ENCODE measurements around the gene FAM177A1. TPM values are rescaled to one million over a fixed set of nuclear protein-coding genes. Genes with fewer than 3 reads are reported as not detected.
"Not testable (repeated sequence)": the region's sequence is repeated elsewhere in the genome, so short reads cannot be mapped to it uniquely, and the experiment has no call there.

Gene FAM177A1
- total and polyA plus RNA-seq, 4 donors, result 12.8 to 69.5 (median 39.4) TPM

- no peak overlapping the region for H3K4me3 ChIP-seq (ENCODE audit: low read depth in 1 of 3, low read length in 3 of 3)
- H3K27me3 ChIP-seq (ENCODE audit: control insufficient read depth in 4 of 4, insufficient read depth in 4 of 4, low read length in 3 of 4), result no peaks in the 10 kb centered on the region
- H3K4me1 ChIP-seq (ENCODE audit: control insufficient read depth in 4 of 4, insufficient read depth in 4 of 4, low read length in 3 of 4), result no peaks in the 10 kb centered on the region
- TF ChIP-seq RAD21 (IDR thresholded peaks at IDR 0.05) (no peak), ATF3 (IDR thresholded peaks at IDR 0.05) (no peak), FOXA2 (IDR thresholded peaks at IDR 0.05) (no peak), FOXA1 (IDR thresholded peaks at IDR 0.05) (no peak), RXRA (IDR thresholded peaks at IDR 0.05) (no peak), HNF4A (conservative IDR thresholded peaks at IDR 0.05) (no peak), TAF1 (conservative IDR thresholded peaks at IDR 0.05) (no peak)
- 96% methylated on average over 2 of the region's 2 CpGs for whole genome bisulfite sequencing
- no peak overlapping the region for H3K27ac ChIP-seq (ENCODE audit: low read depth in 1 of 2, low read length in 2 of 2)
- no peak for DNase-seq (ENCODE audit: low spot score)
- H3K9me3 ChIP-seq (ENCODE audit: control insufficient read depth in 4 of 4, low read length in 3 of 4), result no peaks in the 10 kb centered on the region
- peaks cover 2 to 22% (median 14%) of the 10 kb centered on the region in 4 donors for H3K36me3 ChIP-seq (ENCODE audit: control insufficient read depth in 4 of 4, insufficient read depth in 3 of 4, low read depth in 1 of 4, low read length in 3 of 4)
- H3K9ac ChIP-seq (ENCODE audit: low read depth in 1 of 2, low read length in 2 of 2), result no peak overlapping the region
These were observed 42.4 kb downstream of the FAM177A1 start for GRCh38 chr14:35088514-35088913.

GRCh38 chr14:35094645-35095044, 48.6 kb downstream of the FAM177A1 start:
- H3K4me3 ChIP-seq (ENCODE audit: low read depth in 1 of 3, low read length in 3 of 3); H3K9me3 ChIP-seq (ENCODE audit: control insufficient read depth in 4 of 4, low read length in 3 of 4); H3K4me1 ChIP-seq (ENCODE audit: control insufficient read depth in 4 of 4, insufficient read depth in 4 of 4, low read length in 3 of 4); DNase-seq (ENCODE audit: low spot score); H3K9ac ChIP-seq (ENCODE audit: low read depth in 1 of 2, low read length in 2 of 2); H3K27me3 ChIP-seq (ENCODE audit: control insufficient read depth in 4 of 4, insufficient read depth in 4 of 4, low read length in 3 of 4); H3K27ac ChIP-seq (ENCODE audit: low read depth in 1 of 2, low read length in 2 of 2): not testable (repeated sequence)
- peaks cover 12 to 30% (median 18%) of the 10 kb centered on the region in 4 donors for H3K36me3 ChIP-seq (ENCODE audit: control insufficient read depth in 4 of 4, insufficient read depth in 3 of 4, low read depth in 1 of 4, low read length in 3 of 4)
- WGBS, result 98% methylated on average over 6 of the region's 6 CpGs

- no peak for TF ChIP-seq FOXA1 (IDR thresholded peaks at IDR 0.05)
- TF ChIP-seq MAX (IDR thresholded peaks at IDR 0.05), result no peak
- Histone ChIP-seq H3K4me1 (ENCODE audit: control insufficient read depth in 4 of 4, insufficient read depth in 4 of 4, low read length in 3 of 4) (no peaks in the 10 kb centered on the region), H3K36me3 (ENCODE audit: control insufficient read depth in 4 of 4, insufficient read depth in 3 of 4, low read depth in 1 of 4, low read length in 3 of 4) (peaks cover 12 to 28% (median 22%) of the 10 kb centered on the region in 4 donors), H3K9me3 (ENCODE audit: control insufficient read depth in 4 of 4, low read length in 3 of 4) (peaks cover 0 to 2% (median 0%) of the 10 kb centered on the region in 4 donors), H3K27ac (ENCODE audit: low read depth in 1 of 2, low read length in 2 of 2) (no peak overlapping the region), H3K4me3 (ENCODE audit: low read depth in 1 of 3, low read length in 3 of 3) (no peak overlapping the region), H3K9ac (ENCODE audit: low read depth in 1 of 2, low read length in 2 of 2) (no peak overlapping the region), H3K27me3 (ENCODE audit: control insufficient read depth in 4 of 4, insufficient read depth in 4 of 4, low read length in 3 of 4) (no peaks in the 10 kb centered on the region)
- DNase-seq (ENCODE audit: low spot score), result no peak
These were observed 61.8 kb downstream of the FAM177A1 start for GRCh38 chr14:35107866-35108265.

- Histone ChIP-seq H3K36me3 (ENCODE audit: control insufficient read depth in 4 of 4, insufficient read depth in 3 of 4, low read depth in 1 of 4, low read length in 3 of 4) (peaks cover 11 to 36% (median 28%) of the 10 kb centered on the region in 4 donors), H3K27ac (ENCODE audit: low read depth in 1 of 2, low read length in 2 of 2) (no peak overlapping the region), H3K27me3 (ENCODE audit: control insufficient read depth in 4 of 4, insufficient read depth in 4 of 4, low read length in 3 of 4) (no peaks in the 10 kb centered on the region), H3K9ac (ENCODE audit: low read depth in 1 of 2, low read length in 2 of 2) (no peak overlapping the region), H3K4me3 (ENCODE audit: low read depth in 1 of 3, low read length in 3 of 3) (no peak overlapping the region), H3K4me1 (ENCODE audit: control insufficient read depth in 4 of 4, insufficient read depth in 4 of 4, low read length in 3 of 4) (peaks cover 2 to 5% (median 3%) of the 10 kb centered on the region in 4 donors), H3K9me3 (ENCODE audit: control insufficient read depth in 4 of 4, low read length in 3 of 4) (peaks cover 0 to 2% (median 0%) of the 10 kb centered on the region in 4 donors)
- no peak for DNase-seq (ENCODE audit: low spot score)
- WGBS, result 95% methylated on average over 2 of the region's 2 CpGs
- TF ChIP-seq TAF1 (conservative IDR thresholded peaks at IDR 0.05) (no peak), FOXA2 (IDR thresholded peaks at IDR 0.05) (no peak), RXRA (IDR thresholded peaks at IDR 0.05) (no peak), RAD21 (IDR thresholded peaks at IDR 0.05) (no peak), MAX (IDR thresholded peaks at IDR 0.05) (no peak), HNF4G (IDR thresholded peaks at IDR 0.05) (no peak), SP1 (IDR thresholded peaks at IDR 0.05) (no peak), REST (IDR thresholded peaks at IDR 0.05) (no peak), FOXA1 (IDR thresholded peaks at IDR 0.05) (no peak), GABPA (IDR thresholded peaks at IDR 0.05 in 1 of 2, conservative IDR thresholded peaks at IDR 0.05 in 1 of 2) (no peak), EGR1 (IDR thresholded peaks at IDR 0.05; ENCODE audit: low read depth in 2 of 2) (no peak), YY1 (IDR thresholded peaks at IDR 0.05) (no peak), NR2F2 (IDR thresholded peaks at IDR 0.05) (no peak), CTCF (IDR thresholded peaks at IDR 0.05; ENCODE audit: low read depth, low read length, missing input control) (no peak)
These were observed 66.6 kb downstream of the FAM177A1 start for GRCh38 chr14:35112641-35113040.

Measured in liver (tissue), 9 donors.